ENCODE results near the gene MFSD12.

Gene MFSD12

DNA sequence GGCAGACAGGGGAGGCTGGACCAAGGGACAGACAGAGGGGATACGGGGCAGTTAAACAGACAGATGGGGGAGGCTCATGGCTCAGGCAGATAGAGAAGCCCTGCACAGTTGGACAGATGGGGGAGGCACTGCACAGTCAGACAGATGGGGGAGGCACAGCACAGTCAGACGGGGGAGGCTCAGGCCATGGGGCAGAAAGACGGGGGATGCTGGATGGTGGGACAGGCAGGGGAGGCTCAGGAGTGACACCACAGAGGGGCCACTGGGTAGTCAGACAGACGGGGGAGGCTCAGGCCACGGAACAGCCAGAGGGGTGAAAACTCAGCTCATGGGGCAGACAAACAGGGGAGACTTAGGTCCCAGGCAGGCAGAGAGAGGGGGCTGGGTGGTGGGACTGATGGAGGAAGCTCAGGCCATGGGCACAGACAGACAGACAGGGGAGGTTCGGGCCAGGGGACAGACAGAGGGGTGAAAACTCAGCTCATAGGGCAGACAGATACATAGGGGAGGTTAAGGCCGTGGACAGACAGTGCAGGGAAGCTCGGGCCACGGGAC is 886 bp downstream of the MFSD12 start:
- DNase-seq (ENCODE audit: low read depth) = no peak
- peak overlapping the region; percentile 69 for H3K4me3 ChIP-seq (ENCODE audit: low read depth, low read length)
- TF ChIP-seq, protein P1, sequence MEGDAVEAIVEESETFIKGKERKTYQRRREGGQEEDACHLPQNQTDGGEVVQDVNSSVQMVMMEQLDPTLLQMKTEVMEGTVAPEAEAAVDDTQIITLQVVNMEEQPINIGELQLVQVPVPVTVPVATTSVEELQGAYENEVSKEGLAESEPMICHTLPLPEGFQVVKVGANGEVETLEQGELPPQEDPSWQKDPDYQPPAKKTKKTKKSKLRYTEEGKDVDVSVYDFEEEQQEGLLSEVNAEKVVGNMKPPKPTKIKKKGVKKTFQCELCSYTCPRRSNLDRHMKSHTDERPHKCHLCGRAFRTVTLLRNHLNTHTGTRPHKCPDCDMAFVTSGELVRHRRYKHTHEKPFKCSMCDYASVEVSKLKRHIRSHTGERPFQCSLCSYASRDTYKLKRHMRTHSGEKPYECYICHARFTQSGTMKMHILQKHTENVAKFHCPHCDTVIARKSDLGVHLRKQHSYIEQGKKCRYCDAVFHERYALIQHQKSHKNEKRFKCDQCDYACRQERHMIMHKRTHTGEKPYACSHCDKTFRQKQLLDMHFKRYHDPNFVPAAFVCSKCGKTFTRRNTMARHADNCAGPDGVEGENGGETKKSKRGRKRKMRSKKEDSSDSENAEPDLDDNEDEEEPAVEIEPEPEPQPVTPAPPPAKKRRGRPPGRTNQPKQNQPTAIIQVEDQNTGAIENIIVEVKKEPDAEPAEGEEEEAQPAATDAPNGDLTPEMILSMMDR (IDR thresholded peaks at IDR 0.05; ENCODE audit: low read depth, low read length, missing control alignments) = no peak
- in situ Hi-C loops (cut with HindIII; ENCODE audit: low sequenced_read_pairs) = no loop called here

DNA sequence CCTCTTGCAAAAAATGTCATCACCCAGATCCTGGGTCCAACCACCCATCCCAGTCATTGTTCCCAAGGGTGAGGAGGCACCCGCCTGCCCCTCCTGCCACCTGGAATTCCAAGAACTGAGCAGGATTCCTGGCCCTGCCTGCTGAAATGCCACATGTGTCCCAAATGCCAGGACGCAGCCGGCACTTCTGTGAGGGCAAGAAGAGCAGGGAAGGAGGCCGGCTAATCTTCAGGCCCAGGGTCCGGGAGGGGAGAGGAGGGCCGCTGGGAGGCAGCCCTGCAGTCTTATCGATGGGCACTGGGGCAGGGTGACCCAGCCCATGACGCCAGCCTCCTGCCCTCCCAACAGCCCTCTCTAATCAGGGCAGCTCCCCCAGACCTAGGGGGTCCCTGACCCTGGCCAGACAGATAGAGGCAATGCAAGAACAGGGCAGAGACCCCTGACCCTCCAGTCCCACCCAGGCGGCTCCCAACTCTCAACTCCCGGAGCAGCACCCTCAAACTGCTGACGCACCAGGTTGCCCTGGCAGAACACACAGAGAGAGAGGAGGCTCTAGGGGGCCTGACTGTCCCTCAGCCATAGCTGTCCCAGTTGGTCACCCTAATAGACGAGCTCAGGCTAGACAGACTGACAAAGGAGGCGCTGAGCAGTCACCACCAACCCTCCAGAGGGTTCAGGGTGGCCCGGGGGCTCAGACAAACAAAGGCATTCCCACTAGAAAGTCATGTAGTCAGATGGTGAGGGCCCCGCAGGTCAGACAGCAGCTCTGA is 1.5 kb downstream of the MFSD12 start:
- in situ Hi-C loops (cut with HindIII; ENCODE audit: low sequenced_read_pairs) = no loop called here
- no peak for DNase-seq (ENCODE audit: low read depth)
- peak overlapping the region; percentile 69 for H3K4me3 ChIP-seq (ENCODE audit: low read depth, low read length)
- TF ChIP-seq, protein P1 (IDR thresholded peaks at IDR 0.05; ENCODE audit: low read depth, low read length, missing control alignments) = no peak

DNA sequence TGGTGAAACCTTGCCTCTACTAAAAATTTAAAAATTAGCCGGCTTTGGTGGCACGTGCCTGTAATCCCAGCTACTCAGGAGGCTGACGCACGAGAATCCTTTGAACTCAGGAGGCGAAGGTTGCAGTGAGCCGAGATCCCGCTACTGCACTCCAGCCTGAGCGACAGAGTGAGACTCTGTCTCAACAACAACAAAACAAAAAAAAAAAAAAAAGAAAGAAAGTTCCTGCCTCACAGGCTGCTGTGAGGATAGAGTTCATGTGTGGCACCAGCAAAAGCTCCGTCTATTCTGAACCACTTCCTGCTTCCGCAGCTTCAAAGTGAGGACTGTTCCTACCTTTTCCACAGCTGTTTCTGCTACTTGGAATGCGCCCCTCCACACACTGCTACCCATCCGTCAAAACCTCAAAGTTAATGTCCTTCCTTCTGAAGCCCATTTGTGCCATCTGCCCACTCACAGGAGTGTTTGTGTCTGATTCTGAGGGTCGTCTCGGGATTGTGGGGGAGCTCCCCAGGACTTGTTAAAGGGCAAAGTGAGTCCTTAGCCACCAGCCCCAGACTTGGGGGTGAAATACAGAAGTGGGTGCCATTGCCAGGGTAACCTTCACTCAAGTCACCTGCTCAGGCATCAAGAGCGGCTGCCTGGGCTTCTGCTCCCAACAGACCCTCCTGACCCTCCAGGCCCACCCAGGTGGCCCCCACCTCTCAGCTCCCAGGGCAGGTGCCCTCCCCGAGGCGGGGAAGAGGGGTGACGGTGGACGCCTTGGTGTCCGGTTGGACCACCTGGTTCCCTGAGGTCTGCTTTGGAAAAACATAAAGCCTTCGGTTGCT is 2.9 kb downstream of the MFSD12 start:
- no peak for DNase-seq (ENCODE audit: low read depth)
- in situ Hi-C loops (cut with HindIII; ENCODE audit: low sequenced_read_pairs) = no loop called here
- H3K4me3 ChIP-seq (ENCODE audit: low read depth, low read length) = no peak overlapping the region
- TF ChIP-seq, protein P1 (IDR thresholded peaks at IDR 0.05; ENCODE audit: low read depth, low read length, missing control alignments) = no peak

DNA sequence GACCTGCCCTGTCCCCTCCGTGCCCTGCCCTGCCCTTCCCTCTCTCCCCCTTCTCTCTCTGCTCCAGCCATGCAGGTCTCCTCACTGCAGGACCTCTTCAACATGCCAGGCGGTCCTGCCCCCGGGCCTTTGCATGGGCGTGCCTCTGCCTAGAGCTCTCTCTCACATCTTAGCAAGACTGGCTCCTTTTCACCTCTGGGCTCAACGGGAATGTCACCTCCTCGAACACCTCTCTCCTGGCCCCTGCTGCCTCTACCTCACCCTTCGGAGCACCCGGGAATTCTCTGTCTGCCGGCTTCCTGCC is 5.6 kb downstream of the MFSD12 start:
- in situ Hi-C loops (cut with HindIII; ENCODE audit: low sequenced_read_pairs) = no loop called here
- TF ChIP-seq, protein P1 (IDR thresholded peaks at IDR 0.05; ENCODE audit: low read depth, low read length, missing control alignments) = no peak
- H3K4me3 ChIP-seq (ENCODE audit: low read depth, low read length) = no peak overlapping the region
- no peak for DNase-seq (ENCODE audit: low read depth)

DNA sequence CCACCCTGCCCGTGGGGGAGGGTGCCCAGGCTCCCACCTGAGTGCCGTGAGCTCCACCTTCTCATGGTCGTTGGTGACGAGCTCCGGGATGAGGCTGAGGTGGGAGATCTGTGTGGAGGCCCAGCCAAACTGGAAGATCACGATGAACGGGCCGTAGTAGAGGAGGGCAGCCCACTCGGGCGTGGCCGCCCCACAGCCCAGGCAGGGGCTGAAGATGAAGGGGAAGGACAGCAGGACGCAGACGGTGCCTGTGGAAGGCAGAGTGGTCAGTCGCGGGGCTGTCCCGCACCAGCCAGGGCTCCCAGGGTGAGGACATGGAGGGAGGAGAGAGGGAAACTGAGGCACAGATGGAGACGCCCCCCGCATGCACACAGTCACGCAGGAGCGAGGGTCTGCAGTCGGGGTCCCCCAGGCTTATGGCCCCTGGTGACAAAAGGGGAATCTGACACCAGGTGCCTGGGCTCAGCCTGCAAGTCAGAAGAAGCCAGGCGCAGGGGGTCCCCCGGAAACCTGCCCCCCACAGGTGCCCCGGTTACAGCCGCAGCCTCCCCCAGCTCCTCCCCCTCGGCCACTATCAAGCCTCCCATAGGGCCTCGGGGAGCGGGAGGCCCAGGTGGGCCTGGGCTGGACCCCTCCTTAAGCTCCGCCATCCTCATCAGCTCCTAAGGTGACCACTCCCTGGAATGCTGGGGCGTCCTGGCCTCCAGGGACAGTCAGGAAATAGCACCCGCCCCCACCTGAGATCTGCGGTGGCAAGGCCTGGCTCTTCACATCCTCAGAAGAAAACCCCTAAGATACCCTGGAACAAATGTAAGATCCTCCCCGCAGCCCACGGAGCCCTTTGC is 6.2 kb downstream of the MFSD12 start:
- DNase-seq (ENCODE audit: low read depth) = no peak
- in situ Hi-C loops (cut with HindIII; ENCODE audit: low sequenced_read_pairs) = no loop called here
- H3K4me3 ChIP-seq (ENCODE audit: low read depth, low read length) = no peak overlapping the region
- TF ChIP-seq, protein P1 (IDR thresholded peaks at IDR 0.05; ENCODE audit: low read depth, low read length, missing control alignments) = no peak

DNA sequence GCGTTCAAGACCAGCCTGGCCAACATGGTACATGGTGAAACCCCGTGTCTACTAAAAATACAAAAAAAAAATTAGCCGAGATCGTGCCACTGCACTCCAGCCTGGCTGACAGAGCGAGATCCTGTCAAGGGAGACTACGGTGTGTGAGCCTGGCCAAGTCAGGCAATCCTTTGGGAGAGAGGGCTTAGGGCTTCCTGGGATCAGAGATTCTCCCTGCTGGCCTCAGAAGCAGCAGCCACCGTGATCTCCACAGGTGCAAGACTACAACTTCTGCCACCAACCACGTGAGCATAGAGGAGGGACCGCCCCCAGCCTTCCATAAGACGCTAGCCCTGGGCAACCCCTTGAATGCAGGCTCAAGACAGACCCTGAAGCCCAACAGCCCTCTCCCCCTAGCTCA is 7.6 kb downstream of the MFSD12 start:
- TF ChIP-seq, protein P1 (IDR thresholded peaks at IDR 0.05; ENCODE audit: low read depth, low read length, missing control alignments) = no peak
- H3K4me3 ChIP-seq (ENCODE audit: low read depth, low read length) = no peak overlapping the region
- no peak for DNase-seq (ENCODE audit: low read depth)
- in situ Hi-C loops (cut with HindIII; ENCODE audit: low sequenced_read_pairs) = no loop called here

All from astrocyte of the cerebellum (primary cell).